Ramos (cell line): Measurements from ENCODE around the gene TSPAN18.

ENCODE experiments used
- in situ Hi-C: fragments of 300-500 bp; cut with MboI; formaldehyde crosslinking; loops from one replicate; pipeline ENCODE4 v1.14.3; 2022; ENCODE audit warnings: low sequenced_read_pairs; ENCODE audit not compliant: unreplicated experiment

The TSPAN18 gene

DNA sequence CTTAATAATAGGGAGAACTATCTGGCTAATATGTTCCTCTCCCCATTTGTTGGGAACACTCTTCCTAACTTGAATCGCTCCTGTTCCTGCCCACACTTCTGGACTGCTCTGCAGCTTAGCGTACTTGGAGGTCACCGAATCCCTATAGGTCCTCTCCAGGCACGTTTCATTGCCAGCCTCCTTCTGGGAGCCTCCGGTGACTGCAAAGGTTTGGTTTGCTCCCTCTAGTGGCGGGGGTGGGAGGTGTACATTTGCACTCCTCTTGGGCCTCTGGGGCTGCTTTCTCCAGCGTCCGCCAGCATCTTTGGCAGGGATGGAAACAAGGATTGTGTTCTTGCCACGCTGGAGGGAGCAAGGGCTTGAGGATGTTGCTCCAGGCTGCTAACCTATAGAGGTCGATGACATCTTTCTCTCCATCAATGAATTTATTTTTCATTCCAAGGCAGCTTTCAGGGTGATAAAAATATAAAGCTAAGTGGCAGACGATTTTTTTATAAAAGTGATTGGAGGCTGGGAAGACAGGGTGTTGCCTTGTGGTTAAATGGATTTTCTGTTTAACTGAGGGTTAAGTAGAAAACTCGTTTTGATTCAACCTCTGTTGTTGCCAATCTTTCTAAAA is 48.7 kb downstream of the TSPAN18 start:
- in situ Hi-C loops = no loop called here

DNA sequence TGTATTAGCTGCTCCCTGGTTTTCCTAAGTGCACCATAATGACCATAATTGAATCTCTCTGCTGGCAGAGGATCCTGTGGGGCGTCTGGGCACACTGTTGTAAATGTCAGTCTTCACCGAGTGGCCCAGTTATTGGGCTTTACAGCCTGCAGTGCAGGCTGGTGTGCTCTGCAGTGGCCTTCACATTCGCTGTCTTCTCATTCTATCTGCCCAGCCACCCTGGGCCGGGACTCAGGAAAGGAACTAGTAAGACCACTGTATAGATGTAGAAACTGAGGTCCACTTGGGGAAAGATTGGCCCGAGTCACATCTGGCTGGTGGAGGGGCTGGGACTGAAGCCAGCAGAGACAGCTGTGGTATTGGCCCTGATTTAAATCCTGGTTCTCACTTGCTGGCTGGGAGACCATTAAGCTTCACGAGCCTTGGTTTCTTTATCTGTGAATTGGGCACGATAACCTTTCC is 49.3 kb downstream of the TSPAN18 start:
- in situ Hi-C loops = no loop called here

DNA sequence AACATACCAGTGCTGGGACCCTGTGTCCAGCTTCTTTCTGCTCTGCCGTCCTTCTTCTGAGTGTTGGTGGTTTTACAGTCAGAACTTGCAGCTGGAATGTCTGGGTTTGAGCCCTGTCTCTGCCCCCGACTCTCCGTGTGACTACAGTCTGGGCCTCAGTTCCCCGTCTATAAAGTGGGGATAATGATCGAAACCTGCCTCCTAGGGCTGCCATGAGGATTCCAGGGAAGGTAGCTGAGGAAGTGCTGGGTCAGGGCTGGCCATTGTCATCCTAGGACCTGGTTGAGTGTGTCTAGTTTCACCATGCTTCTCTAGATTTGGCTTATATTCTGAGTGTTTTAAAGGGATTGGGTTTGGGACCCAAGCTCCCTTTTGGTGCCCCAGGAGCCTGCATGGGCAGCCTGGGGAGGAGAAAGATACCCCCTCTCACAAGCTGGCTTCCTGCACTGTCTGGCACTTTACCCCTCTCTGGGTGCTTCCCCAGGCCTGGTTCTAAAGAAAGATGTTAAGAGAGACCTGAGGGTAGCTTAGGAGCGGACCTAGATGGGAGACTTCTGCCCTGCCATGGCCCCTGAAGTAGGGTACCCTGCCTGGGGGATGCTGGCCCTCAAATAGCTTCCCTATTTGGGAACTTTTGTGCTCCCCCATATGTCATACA is 49.9 kb downstream of the TSPAN18 start:
- in situ Hi-C loops = no loop called here

DNA sequence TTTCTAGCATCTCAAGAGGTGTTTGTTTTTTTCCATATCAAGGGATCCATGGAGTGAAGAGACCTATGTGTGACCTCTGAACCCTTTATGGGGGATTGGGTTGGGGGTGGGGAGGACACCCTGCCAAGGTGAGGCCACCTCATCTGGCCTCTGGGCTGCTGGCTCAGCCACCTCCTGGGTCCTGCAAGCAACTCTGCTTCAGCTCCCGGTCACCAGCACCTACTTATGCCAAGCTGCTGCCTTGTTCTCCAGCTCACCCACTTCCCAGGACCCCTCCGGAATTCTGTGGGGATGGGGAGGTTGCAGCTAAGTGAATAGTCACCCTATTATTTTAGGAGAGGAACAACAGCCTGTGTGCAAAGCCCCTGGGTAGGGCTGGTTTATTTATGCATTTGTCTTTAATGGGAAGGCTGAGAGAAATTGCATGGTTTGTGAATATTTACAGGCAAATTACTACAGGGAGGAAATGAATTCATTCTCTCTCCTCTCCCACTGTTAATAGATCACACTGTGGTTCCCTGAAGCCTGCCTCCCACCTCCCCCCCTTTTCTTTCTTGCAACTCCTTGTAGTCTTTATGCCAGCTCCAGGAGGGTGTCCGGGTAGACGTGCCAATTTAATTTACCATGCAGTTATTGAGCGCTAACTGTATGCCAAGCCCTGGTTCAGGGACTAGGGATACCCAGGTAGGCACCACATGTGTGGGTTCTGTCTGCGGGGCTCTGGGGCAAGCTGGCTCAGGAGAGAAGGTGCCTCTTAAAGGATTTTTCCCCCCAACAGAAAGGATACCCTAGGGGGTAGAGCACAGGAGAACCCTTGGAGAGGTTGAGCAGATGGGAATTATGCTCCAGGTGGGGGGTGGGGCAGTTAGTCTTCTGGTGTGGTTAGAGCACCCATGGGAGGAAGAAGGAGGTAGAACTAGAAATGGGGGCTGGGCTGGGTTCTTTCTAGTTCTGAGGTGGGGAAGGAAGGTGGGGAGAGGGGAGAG is 50.7 kb downstream of the TSPAN18 start:
- in situ Hi-C loops = no loop called here

DNA sequence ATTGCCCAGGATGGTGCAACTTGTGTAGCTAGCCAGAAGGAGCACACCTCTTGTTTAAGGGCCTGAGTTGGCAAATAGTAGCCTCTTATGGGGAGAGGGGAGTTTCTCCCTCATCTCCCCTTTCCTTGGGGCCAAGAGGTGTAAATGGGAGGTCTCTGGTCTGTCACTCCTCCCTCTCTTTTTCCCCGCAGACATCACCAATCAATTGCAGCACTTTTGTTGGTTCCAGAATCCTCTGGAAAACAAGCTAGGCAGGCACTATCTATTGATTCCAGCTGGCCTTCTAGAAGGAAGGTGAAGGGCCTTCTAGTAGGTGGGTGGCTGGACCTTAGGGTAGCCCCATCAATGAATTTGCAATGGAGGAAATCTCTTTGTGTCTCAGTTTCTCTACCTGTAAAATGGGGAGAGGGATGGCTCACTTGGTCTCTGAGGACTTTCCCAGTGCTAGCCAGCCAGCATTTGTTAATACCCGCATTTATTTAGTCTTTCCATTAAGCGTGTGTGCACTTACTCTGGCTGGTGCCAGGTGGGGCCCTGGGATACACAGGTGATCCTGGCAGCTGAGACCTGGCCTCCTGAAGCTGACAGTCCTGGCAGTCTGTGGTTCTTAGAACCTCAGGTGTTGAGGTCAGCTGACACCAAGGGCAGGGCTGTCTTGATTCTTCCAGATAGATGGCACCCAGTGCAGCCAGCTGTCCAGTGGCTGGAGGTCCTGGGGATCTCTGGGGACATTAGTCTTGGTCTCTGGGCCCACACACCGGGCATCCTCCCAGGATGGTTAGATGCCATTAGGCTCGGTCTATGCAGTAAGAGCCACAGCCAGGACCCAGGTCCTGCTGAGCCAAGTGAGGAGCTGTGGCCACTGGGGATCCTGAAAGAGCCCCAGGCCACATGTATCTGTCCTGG is 51.7 kb downstream of the TSPAN18 start:
- in situ Hi-C loops = no loop called here

DNA sequence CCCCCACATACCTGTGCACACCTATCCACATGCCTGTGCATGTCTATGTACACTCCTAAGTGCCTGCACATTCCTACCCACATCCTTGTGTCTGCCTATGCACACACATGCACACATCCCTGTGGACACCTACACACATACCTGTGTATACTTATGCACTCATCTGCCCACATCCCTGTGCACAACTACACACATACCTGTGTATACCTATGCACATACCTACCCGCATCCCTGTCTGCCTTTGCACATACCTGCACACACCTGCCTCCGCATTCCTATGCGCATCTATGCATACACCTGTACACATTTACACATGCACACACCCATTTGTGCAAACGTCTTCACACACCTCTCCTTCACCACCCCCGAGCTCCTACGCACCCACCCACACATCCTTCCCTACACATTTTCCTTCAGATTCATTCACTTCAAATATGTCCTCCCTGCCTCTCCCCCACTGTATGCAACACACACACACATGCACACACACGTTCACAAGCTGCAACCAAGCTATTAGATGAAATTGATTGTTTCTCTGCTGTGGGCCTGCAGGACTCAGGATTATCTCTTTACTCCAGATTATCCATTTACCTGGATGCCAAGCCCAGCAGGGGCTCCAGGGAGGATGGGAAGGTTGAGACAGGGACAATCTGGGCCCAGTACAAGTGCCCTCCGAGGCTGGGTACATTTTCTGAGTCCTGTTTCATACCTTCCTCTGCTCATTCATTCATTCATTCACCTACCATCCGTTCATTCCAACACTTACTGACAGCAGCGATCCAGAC is 53.2 kb downstream of the TSPAN18 start:
- in situ Hi-C loops = no loop called here

DNA sequence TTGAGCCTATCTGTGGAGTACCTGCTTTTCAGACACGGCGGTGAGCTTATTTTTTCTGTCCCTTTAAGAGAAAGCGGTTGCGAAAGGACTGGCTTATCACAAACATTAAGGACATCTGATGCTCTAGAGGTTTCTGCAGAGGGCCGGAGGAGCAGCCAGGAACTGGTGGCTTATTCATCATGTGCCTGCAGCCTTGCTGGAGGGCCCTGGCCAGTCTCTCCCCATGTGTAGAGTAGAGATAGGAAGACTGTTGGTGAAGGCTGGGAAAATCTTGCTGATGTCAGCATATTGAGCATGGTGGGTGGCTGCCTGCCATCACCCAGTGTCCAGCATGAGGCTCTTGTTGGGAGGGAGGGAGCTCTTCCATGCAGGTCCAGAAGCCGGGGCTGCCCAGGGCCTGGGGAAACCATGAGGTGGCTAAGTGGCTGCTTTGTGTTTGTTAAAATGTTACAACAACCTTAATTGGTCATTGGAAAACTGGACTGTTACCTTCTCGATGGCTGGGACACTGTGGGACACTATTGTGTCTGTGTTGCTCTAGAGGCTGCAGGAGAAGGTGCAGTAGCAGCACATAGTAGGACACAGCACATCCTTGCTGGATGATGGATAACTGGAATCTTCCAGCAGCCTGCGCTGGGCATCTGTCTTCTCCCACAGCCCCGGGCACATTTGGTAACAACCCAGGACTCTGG is 54.3 kb downstream of the TSPAN18 start:
- in situ Hi-C loops = no loop called here

DNA sequence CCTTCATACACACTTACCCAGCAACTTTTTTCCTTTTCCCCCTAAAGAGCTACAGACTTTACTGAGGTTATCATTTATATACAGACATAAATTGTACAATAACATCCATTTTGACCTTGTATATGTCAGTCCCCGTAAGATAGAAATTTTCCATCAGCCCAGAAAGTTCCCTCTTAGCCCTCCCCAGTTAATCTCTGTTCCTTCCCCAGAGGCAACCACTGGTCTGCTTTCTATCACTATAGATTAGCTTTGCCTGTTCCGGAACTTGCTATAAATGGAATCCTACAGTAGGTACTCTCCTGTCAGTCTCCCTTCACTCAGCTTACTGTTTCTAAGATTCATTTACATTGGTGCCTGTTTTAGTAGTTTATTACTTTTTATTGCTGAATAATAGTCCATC is 54.9 kb downstream of the TSPAN18 start:
- in situ Hi-C loops = no loop called here

DNA sequence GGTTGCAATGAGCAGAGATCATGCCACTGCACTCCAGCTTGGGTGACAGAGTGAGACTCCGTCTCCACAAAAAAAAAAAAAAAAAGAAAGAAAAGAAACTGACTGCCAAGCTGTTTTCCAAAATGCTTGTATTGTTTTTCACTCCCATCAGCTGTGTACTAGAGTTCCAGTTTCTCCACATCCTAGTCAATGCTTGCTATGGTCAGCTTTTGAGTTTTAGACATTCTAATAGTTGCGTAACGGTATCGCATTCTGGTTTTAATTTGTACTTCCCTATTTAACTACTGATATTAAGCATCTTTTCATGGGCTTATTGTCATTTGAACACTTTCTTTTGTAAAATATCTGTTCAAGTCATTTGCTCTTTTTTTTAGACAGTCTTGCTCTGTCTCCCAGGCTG is 55.7 kb downstream of the TSPAN18 start:
- in situ Hi-C loops = no loop called here

DNA sequence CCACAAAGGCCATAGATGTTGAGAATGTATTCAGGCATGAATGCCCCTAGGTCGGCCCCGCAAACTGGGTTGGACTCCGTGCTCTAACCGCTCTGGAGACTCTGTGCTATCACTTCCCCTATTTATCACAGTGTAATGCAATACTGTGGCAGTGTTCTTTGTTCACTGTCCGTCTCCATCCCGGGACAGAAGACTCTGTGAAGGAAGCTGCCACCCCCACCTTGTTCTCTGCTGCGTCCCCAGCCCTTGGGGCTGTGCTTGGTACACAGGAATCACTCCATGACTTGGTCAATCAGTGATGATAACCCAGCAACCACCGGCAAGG is 57.6 kb downstream of the TSPAN18 start:
- in situ Hi-C loops = no loop called here

DNA sequence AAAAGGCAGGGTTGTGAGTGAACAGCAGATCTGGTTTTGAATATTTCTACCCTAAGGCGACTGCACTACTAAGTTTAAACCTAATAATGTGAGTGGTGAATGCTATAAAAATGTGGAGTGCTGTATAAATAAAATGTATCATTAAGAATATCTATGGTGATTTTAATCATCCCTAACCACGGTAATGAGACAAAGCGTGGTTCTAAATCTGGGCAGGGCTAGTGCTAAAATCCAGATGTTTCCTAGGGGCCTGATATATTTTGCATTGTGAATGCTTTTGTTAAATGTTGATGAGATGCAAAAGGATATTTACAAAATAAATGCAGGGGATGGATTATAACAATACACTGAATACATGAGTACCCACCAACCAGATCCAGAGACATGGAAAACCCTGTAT is 58.1 kb downstream of the TSPAN18 start:
- in situ Hi-C loops = no loop called here

DNA sequence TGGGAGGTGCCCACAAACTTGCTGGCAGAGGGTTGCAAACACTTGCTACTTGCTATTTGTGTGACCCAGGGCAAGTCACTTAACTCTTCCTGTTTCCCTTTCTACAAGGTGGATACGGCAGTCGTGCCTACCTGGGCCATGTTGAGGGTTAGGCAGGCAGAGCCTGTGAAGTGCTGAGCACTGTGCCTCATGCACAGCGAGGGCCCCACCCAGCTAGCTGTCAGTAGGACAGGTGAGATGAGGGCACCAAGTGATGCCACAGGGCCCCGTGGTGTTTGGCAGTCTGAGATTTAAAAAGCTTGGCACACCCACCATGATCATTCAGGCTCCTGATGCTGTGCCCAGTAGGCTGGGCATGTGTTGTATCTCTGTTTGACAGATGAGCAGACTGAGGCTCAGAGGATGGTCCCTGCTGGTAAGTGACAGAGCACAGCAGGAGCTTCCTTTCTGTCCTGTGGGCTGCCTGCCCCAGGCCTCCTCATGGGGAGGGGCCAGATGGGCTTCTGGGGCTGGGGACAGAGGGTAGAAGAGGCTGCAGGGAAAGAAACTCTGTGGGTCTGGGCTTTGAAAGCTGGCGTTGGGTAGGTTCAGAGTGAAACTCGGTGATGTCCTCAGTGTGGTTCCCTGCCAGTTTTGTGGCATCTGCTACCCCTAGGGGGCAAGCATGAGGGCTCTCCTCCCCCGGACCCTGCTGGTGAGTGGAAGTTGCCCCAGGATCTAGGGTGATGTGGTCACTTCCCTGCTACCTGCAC is 59.3 kb downstream of the TSPAN18 start:
- in situ Hi-C loops = no loop called here

DNA sequence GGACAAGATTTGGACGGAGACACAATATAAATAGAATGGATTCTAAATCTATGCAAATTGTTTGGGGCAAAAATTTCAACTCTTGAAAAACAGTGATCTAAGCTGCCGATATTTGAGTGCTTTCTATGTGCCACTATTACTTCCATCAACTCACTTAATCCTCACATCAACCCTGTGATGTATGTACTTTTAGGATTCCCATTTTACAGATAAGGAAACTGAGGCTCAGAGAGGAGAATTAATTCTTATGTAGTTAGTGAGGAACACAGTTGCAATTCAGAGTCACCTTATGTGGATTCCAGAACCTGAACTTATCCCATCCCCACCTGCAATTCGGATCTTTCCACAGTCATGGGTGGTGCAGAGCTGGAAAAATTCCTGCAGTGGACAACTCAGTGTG is 60.3 kb downstream of the TSPAN18 start:
- in situ Hi-C loops = no loop called here

DNA sequence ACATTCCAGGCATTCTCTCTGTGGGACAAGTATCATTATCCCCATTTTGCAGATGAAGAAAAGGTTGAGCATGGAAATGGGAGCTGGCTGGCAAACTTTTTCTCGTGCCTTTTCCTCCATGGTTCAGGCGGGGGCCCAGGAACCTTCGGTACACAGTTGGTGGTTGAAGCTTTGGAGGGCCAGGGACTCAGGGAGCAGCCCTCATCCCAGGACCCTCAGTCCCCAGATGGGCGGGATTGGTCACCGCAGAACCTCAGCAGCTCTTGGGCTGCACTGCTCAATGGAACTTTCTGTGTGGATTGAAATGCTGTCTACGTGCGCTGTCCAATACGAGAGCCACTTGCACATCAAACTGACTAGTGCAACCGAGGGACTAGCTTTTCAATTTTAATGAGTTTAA is 61.2 kb downstream of the TSPAN18 start:
- in situ Hi-C loops = no loop called here

DNA sequence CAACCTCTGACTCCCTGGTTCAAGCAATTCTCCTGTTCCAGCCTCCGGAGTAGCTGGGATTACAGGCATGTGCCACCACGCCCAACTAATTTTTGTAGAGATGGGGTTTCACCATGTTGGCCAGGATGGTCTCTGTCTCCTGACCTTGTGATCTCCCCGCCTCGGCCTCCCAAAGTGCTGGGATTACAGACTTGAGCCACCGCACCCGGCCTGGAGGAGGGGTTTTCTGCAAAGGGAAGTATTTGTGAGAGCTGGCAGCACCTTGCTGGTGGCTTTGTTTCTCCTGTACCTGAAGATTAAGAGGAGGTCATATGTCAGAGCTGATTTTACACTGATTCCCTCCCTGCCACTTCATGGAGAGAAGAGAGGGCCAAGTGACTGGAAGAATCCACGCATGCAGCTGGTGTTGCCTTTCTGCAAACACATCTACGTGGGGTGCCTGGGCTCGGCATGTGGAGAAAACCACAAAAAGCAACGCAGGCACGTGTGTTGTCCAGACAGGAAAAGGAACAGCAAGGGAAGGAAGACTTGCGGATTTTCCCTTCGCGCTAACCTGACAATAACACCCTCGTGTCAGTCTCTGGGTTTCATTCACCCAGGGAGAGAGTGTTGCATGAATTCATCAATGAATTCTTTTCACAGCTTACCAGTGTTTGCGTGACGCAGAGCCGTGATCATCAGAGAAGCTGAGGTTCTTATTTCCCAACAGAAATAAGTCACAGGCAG is 61.9 kb downstream of the TSPAN18 start:
- in situ Hi-C loops = no loop called here

DNA sequence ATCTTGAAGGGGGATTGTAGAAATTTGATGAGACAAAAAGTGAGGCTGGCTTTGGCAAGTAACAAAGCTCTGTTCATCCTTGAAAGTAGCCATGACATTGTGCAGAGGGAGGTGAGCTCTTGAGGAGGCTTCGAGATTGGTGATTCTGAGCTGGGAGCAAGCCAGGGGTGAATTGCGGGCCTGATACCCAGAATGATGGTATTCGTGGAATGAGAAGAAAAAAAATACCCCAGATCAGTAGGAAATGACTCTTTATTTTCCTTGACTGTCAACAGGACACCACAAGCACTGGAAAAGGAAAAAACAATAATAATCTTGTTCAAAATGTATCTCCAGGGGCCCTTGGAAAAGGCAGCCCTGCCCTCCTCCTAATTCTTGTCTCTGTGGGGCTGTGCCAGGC is 62.7 kb downstream of the TSPAN18 start:
- in situ Hi-C loops = no loop called here

DNA sequence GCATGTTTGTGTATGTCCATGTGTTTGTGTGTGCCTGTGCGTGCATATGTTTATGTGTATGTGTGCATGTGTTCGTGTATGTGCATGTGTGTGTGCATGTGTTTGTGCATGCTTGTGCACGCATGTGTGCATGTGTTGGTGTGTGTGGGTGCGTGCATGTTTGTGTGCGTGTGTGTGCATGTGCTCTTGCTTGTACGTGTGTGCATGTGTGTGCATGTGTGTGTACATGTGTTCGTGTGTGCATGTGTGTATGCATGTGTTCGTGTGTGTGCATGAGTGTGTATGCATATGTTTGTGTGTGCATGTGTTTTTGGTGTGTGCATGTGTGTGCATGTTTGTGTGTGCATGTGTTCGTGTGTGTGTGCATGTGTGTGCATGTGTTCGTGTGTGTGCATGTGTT is 63.4 kb downstream of the TSPAN18 start:
- in situ Hi-C loops = no loop called here
